Measurements from ENCODE around the gene ABHD1.
"Not testable (repeated sequence)": the region's sequence is repeated elsewhere in the genome, so short reads cannot be mapped to it uniquely, and the experiment has no call there.

ABHD1 gene

GRCh38 chr2:27164960-27165763 is 41.5 kb downstream of the ABHD1 start:
- no peak for DNase-seq (ENCODE audit: low read depth in 3 of 3)

- no peak for DNase-seq (ENCODE audit: low read depth in 3 of 3)
Measured at GRCh38 chr2:27170581-27171337, 47.1 kb downstream of the ABHD1 start.

GRCh38 chr2:27171351-27171848 is 47.8 kb downstream of the ABHD1 start:
- DNase-seq (ENCODE audit: low read depth in 3 of 3), result no peak

GRCh38 chr2:27174638-27175037 is 51.0 kb downstream of the ABHD1 start:
- no peak for DNase-seq (ENCODE audit: low read depth in 3 of 3)

- no peak for DNase-seq (ENCODE audit: low read depth in 3 of 3)
Measured at GRCh38 chr2:27175330-27175729, 51.7 kb downstream of the ABHD1 start.

GRCh38 chr2:27175781-27176180 is 52.2 kb downstream of the ABHD1 start:
- DNase-seq (ENCODE audit: low read depth in 3 of 3), result not testable (repeated sequence)

GRCh38 chr2:27177441-27178351 is 54.1 kb downstream of the ABHD1 start:
- no peak for DNase-seq (ENCODE audit: low read depth in 3 of 3)

GRCh38 chr2:27178469-27178868 is 54.9 kb downstream of the ABHD1 start:
- DNase-seq (ENCODE audit: low read depth in 3 of 3), result no peak

- DNase-seq (ENCODE audit: low read depth in 3 of 3), result no peak
Measured at GRCh38 chr2:27179344-27180000, 55.9 kb downstream of the ABHD1 start.
